Liver (tissue), 9 donors: ENCODE data around the gene GPR176. TPM values are rescaled to one million over a fixed set of nuclear protein-coding genes. Genes with fewer than 3 reads are reported as not detected.

Source experiments
- DNase-seq: peaks from one replicate; pipeline ENCODE4 v3.0.0-alpha.2; 2017; ENCODE audit warnings: low spot score
- H3K27ac ChIP-seq, 2 donors: one replicate each; pipeline ENCODE4 v1.7.0; 2013; ENCODE audit warnings: inconsistent platforms in 2 of 2, low read length in 2 of 2, control low read depth in 1 of 2, low read depth in 1 of 2, mild to moderate bottlenecking in 1 of 2
- H3K27me3 ChIP-seq, 4 donors: one replicate each; pipeline versions ENCODE4 v1.6.1 to v1.7.0; 2013; ENCODE audit warnings: low read length in 3 of 4, inconsistent platforms in 1 of 4, mild to moderate bottlenecking in 1 of 4, moderate library complexity in 1 of 4; ENCODE audit not compliant: control insufficient read depth in 4 of 4, insufficient read depth in 4 of 4
- H3K36me3 ChIP-seq, 4 donors: one replicate each; pipeline versions ENCODE4 v1.6.1 to v1.7.0; 2013; ENCODE audit warnings: low read length in 3 of 4, mild to moderate bottlenecking in 3 of 4, low read depth in 1 of 4, moderate library complexity in 1 of 4; ENCODE audit not compliant: control insufficient read depth in 4 of 4, insufficient read depth in 3 of 4
- H3K4me1 ChIP-seq, 4 donors: one replicate each; pipeline versions ENCODE4 v1.6.1 to v1.7.0; 2013; ENCODE audit warnings: low read length in 3 of 4, mild to moderate bottlenecking in 3 of 4, moderate library complexity in 1 of 4; ENCODE audit not compliant: control insufficient read depth in 4 of 4, insufficient read depth in 4 of 4
- H3K4me3 ChIP-seq, 3 donors: one replicate each; pipeline versions ENCODE4 v1.6.1 to v1.7.0; 2013; ENCODE audit warnings: low read length in 3 of 3, control low read depth in 1 of 3, low read depth in 1 of 3, mild to moderate bottlenecking in 1 of 3
- H3K9ac ChIP-seq, 2 donors: one replicate each; pipeline ENCODE4 v1.7.0; 2013; ENCODE audit warnings: low read length in 2 of 2, mild to moderate bottlenecking in 2 of 2, moderate library complexity in 2 of 2, control low read depth in 1 of 2, low read depth in 1 of 2
- H3K9me3 ChIP-seq, 4 donors: one replicate each; pipeline versions ENCODE4 v1.6.1 to v1.7.0; 2013; ENCODE audit warnings: low read length in 3 of 4; ENCODE audit not compliant: control insufficient read depth in 4 of 4
- EGR1 ChIP-seq, 2 donors: IDR thresholded peaks; 2 replicates each; pipeline ENCODE4 v1.6.1; 2016 to 2018; ENCODE audit warnings: antibody characterized with exemption in 2 of 2, low read depth in 2 of 2
- FOXA2 ChIP-seq: IDR thresholded peaks from 2 replicates; pipeline ENCODE4 v1.6.1; 2016; ENCODE audit warnings: antibody characterized with exemption
- GABPA ChIP-seq, 2 donors: IDR thresholded peaks in 1 of 2; conservative IDR thresholded peaks in 1 of 2; 2 replicates each; pipeline ENCODE4 v1.6.1; 2016; ENCODE audit warnings: antibody characterized with exemption in 2 of 2, mild to moderate bottlenecking in 1 of 2, moderate library complexity in 1 of 2
- HNF4A ChIP-seq, 2 donors: conservative IDR thresholded peaks; 2 replicates each; pipeline ENCODE4 v1.6.1; 2016; ENCODE audit warnings: antibody characterized with exemption in 2 of 2, mild to moderate bottlenecking in 2 of 2
- HNF4G ChIP-seq: IDR thresholded peaks from 2 replicates; pipeline ENCODE4 v1.6.1; 2016; ENCODE audit warnings: antibody characterized with exemption
- JUND ChIP-seq, 2 donors: IDR thresholded peaks; 2 replicates each; pipeline ENCODE4 v1.6.1; 2016; ENCODE audit warnings: antibody characterized with exemption in 2 of 2
- NR2F2 ChIP-seq: IDR thresholded peaks from 2 replicates; pipeline ENCODE4 v1.6.1; 2016; ENCODE audit warnings: antibody characterized with exemption
- RAD21 ChIP-seq, 2 donors: IDR thresholded peaks; 2 replicates each; pipeline ENCODE4 v1.6.1; 2016; ENCODE audit warnings: antibody characterized with exemption in 2 of 2, mild to moderate bottlenecking in 2 of 2
- SP1 ChIP-seq: IDR thresholded peaks from 2 replicates; pipeline ENCODE4 v1.6.1; 2018; ENCODE audit warnings: antibody characterized with exemption, mild to moderate bottlenecking
- TAF1 ChIP-seq: conservative IDR thresholded peaks from 2 replicates; pipeline ENCODE4 v1.6.1; 2016; ENCODE audit warnings: antibody characterized with exemption, mild to moderate bottlenecking
- YY1 ChIP-seq: IDR thresholded peaks from 2 replicates; pipeline ENCODE4 v1.6.1; 2016; ENCODE audit warnings: antibody characterized with exemption, mild to moderate bottlenecking
- WGBS: extraction: QIAGEN DNeasy Blood & Tissue Kit; methylation state at CpG from one replicate; pipeline ENCODE4 v1.1.7; 2013; 5-methylcytosine and 5-hydroxymethylcytosine counted together
- polyA plus RNA-seq, 2 donors: library from polyadenylated mRNA; stranded (reverse) in 1 of 2; unstranded in 1 of 2; fragments of 200-250 nt in 1 of 2; fragments of >200 nt in 1 of 2; fragmentation: Nextera tagmentation in 1 of 2; extraction: Ambion mirVana in 1 of 2; gene quantifications; one replicate each; pipeline versions ENCODE4 v1.2.1 to v1.2.3, GENCODE V29; 2013 to 2015
- total RNA-seq, 2 donors: library from RNA; depleted of rRNA; stranded (reverse); fragments of >200 nt; gene quantifications; one replicate each; pipeline ENCODE4 v1.2.3, GENCODE V29; 2014
- TF ChIP-seq, protein P1 (sequence below): fragments of 150-350 bp; IDR thresholded peaks from 2 replicates; pipeline ENCODE4 v1.5.1; 2017; ENCODE audit warnings: improper control_type of control experiment, low read depth, low read length; ENCODE audit not compliant: missing input control
- TF ChIP-seq, protein P2 (sequence below): IDR thresholded peaks from 2 replicates; pipeline ENCODE4 v1.6.1; 2016; ENCODE audit warnings: antibody characterized with exemption
- TF ChIP-seq, protein P3 (sequence below): IDR thresholded peaks from 2 replicates; pipeline ENCODE4 v1.6.1; 2016; ENCODE audit warnings: antibody characterized with exemption
- TF ChIP-seq, protein P4 (sequence below): IDR thresholded peaks from 2 replicates; pipeline ENCODE4 v1.6.1; 2016; ENCODE audit warnings: antibody characterized with exemption
- TF ChIP-seq, protein P5 (sequence below): IDR thresholded peaks from 2 replicates; pipeline ENCODE4 v1.6.1; 2016; ENCODE audit warnings: antibody characterized with exemption, mild to moderate bottlenecking
- donor health status: healthy.
- donor health status: healthy.
- donor health status: healthy.
- donor health status: healthy.
- donor health status: healthy.

The GPR176 gene
- total and polyA plus RNA-seq, 4 donors, result 0.44 to 1.7 (median 1.4) TPM

DNA sequence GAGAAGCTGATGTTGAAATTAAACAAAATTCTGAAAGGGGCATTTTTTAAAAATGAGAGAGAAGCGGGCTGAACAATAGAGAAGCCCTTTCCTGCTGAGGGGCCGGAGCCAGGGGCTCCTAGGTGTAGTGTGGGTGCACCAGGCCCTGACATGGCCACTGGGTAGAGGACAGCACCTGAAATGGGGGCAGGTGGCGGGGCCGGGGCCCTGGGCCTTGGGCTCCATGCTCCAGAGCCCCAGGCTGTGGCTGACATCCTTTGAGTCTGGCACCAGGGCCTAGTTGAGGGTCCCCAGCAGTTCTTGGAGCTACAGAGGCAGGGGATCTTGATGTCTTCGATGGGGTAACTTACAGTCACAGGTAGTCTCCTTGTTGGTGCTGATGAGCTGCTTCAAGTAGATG, 6.5 kb upstream of the GPR176 start:
- WGBS, result 92% methylated on average over 5 of the region's 5 CpGs
- Histone ChIP-seq H3K4me1 (no peaks in the 10 kb centered on the region), H3K27ac (no peak overlapping the region), H3K9ac (no peak overlapping the region), H3K9me3 (no peaks in the 10 kb centered on the region), H3K4me3 (no peak overlapping the region), H3K27me3 (no peaks in the 10 kb centered on the region), H3K36me3 (no peaks in the 10 kb centered on the region)
- DNase-seq, result no peak
- TF ChIP-seq SP1 (no peak), JUND (IDR thresholded peaks at IDR 0.05) (no peak), HNF4A (conservative IDR thresholded peaks at IDR 0.05) (no peak), RAD21 (IDR thresholded peaks at IDR 0.05) (no peak), HNF4G (no peak), EGR1 (IDR thresholded peaks at IDR 0.05; ENCODE audit: low read depth in 2 of 2) (no peak), NR2F2 (no peak), FOXA2 (no peak), GABPA (IDR thresholded peaks at IDR 0.05 in 1 of 2, conservative IDR thresholded peaks at IDR 0.05 in 1 of 2) (no peak)
- TF ChIP-seq, protein P1, sequence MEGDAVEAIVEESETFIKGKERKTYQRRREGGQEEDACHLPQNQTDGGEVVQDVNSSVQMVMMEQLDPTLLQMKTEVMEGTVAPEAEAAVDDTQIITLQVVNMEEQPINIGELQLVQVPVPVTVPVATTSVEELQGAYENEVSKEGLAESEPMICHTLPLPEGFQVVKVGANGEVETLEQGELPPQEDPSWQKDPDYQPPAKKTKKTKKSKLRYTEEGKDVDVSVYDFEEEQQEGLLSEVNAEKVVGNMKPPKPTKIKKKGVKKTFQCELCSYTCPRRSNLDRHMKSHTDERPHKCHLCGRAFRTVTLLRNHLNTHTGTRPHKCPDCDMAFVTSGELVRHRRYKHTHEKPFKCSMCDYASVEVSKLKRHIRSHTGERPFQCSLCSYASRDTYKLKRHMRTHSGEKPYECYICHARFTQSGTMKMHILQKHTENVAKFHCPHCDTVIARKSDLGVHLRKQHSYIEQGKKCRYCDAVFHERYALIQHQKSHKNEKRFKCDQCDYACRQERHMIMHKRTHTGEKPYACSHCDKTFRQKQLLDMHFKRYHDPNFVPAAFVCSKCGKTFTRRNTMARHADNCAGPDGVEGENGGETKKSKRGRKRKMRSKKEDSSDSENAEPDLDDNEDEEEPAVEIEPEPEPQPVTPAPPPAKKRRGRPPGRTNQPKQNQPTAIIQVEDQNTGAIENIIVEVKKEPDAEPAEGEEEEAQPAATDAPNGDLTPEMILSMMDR, result no peak
- TF ChIP-seq, protein P2, sequence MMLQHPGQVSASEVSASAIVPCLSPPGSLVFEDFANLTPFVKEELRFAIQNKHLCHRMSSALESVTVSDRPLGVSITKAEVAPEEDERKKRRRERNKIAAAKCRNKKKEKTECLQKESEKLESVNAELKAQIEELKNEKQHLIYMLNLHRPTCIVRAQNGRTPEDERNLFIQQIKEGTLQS, result no peak
- TF ChIP-seq, protein P3, sequence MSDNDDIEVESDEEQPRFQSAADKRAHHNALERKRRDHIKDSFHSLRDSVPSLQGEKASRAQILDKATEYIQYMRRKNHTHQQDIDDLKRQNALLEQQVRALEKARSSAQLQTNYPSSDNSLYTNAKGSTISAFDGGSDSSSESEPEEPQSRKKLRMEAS, result no peak

DNA sequence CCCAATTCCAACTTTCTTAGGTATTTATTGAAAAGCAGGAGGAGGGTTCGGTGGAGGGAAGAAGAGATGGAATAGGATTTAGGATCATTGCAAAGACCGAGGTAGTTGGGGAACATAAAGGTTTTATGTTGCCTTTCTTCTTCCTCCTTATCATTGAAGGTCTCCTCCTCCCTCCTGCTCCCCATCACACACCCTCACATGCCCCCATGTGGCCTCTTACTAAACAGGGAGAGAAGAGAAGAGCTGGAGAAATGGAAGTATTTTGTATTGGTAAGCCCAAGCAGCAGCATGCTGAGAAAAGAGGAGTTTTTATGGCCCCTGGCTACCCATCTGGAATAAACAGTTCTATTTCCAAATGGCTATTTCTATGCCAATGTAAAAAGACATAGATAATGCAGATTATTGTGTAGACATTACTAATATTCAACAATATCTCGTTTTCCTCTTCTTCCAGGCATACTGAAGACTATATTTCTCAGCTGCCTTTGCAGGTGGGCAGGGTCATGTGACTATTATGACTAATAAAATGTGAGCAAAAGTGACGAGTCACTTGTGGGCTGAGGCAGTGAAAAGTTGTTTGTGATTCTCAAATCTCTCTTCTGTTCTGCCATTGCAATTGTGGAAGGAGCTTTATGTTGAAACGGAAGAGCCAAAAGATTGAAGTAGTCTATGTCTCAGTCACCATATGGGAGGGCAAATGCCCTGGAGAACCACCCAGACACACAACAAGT, 5.2 kb upstream of the GPR176 start:
- H3K27me3 ChIP-seq, result no peaks in the 10 kb centered on the region
- H3K9ac ChIP-seq, result no peak overlapping the region
- H3K4me3 ChIP-seq, result no peak overlapping the region
- TF ChIP-seq SP1 (no peak), EGR1 (IDR thresholded peaks at IDR 0.05; ENCODE audit: low read depth in 2 of 2) (no peak), HNF4A (conservative IDR thresholded peaks at IDR 0.05) (no peak), YY1 (no peak), NR2F2 (no peak), TAF1 (no peak)
- TF ChIP-seq, protein P2, result no peak
- TF ChIP-seq, protein P4, sequence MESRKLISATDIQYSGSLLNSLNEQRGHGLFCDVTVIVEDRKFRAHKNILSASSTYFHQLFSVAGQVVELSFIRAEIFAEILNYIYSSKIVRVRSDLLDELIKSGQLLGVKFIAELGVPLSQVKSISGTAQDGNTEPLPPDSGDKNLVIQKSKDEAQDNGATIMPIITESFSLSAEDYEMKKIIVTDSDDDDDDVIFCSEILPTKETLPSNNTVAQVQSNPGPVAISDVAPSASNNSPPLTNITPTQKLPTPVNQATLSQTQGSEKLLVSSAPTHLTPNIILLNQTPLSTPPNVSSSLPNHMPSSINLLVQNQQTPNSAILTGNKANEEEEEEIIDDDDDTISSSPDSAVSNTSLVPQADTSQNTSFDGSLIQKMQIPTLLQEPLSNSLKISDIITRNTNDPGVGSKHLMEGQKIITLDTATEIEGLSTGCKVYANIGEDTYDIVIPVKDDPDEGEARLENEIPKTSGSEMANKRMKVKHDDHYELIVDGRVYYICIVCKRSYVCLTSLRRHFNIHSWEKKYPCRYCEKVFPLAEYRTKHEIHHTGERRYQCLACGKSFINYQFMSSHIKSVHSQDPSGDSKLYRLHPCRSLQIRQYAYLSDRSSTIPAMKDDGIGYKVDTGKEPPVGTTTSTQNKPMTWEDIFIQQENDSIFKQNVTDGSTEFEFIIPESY, result no peak
- TF ChIP-seq, protein P5, sequence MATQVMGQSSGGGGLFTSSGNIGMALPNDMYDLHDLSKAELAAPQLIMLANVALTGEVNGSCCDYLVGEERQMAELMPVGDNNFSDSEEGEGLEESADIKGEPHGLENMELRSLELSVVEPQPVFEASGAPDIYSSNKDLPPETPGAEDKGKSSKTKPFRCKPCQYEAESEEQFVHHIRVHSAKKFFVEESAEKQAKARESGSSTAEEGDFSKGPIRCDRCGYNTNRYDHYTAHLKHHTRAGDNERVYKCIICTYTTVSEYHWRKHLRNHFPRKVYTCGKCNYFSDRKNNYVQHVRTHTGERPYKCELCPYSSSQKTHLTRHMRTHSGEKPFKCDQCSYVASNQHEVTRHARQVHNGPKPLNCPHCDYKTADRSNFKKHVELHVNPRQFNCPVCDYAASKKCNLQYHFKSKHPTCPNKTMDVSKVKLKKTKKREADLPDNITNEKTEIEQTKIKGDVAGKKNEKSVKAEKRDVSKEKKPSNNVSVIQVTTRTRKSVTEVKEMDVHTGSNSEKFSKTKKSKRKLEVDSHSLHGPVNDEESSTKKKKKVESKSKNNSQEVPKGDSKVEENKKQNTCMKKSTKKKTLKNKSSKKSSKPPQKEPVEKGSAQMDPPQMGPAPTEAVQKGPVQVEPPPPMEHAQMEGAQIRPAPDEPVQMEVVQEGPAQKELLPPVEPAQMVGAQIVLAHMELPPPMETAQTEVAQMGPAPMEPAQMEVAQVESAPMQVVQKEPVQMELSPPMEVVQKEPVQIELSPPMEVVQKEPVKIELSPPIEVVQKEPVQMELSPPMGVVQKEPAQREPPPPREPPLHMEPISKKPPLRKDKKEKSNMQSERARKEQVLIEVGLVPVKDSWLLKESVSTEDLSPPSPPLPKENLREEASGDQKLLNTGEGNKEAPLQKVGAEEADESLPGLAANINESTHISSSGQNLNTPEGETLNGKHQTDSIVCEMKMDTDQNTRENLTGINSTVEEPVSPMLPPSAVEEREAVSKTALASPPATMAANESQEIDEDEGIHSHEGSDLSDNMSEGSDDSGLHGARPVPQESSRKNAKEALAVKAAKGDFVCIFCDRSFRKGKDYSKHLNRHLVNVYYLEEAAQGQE, result no peak
- DNase-seq, result no peak
- no peaks in the 10 kb centered on the region for H3K9me3 ChIP-seq
- no peak overlapping the region for H3K27ac ChIP-seq
- no peaks in the 10 kb centered on the region for H3K36me3 ChIP-seq
- H3K4me1 ChIP-seq, result peaks cover 3 to 5% (median 5%) of the 10 kb centered on the region in 4 donors
- WGBS, result 90% methylated on average over 5 of the region's 5 CpGs
